GM12892 (cell line): ENCODE results near the gene MIXL1.

Experiments used
- POLR2A ChIP-seq: IDR thresholded peaks from 2 replicates; pipeline ENCODE4 v1.6.1; 2011; ENCODE audit warnings: low read depth, low read length, control low read depth
- TAF1 ChIP-seq: IDR thresholded peaks from 2 replicates; pipeline ENCODE4 v1.6.1; 2011; ENCODE audit warnings: low read depth, mild to moderate bottlenecking, control low read depth, low read length, borderline replicate concordance

DNA sequence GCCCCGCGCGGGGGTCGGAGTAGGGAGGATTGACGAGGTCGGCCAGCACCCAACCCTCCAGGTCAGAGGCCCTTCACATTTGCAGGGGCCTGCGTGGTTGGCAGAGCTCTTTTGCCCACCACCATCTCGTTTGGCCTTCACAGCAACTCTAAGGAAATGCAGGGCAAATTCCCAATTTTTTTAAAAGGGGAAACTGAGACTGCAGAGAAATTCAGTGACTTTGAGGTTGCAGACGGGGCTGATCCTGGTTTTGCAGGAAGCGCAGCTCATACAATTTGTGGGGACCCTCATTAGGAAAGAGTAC lies 36.5 kb upstream of the MIXL1 start:
- TF ChIP-seq TAF1: no peak
- TF ChIP-seq POLR2A: no peak
